Activated T-helper 9 cell treated with anti-CD3 and anti-CD28 coated beads, Interleukin-2, amount 50 U/mL, for 16 hours (primary cell): ENCODE results near the gene BCL11B.

Source experiments
- DNase-seq: peaks from one replicate; pipeline ENCODE4 v3.0.0-alpha.2; 2020; ENCODE audit warnings: low read depth

The BCL11B gene

GRCh38 chr14:99134516-99135046 lies 137.4 kb downstream of the BCL11B start:
- DNase-seq: no peak

DNA sequence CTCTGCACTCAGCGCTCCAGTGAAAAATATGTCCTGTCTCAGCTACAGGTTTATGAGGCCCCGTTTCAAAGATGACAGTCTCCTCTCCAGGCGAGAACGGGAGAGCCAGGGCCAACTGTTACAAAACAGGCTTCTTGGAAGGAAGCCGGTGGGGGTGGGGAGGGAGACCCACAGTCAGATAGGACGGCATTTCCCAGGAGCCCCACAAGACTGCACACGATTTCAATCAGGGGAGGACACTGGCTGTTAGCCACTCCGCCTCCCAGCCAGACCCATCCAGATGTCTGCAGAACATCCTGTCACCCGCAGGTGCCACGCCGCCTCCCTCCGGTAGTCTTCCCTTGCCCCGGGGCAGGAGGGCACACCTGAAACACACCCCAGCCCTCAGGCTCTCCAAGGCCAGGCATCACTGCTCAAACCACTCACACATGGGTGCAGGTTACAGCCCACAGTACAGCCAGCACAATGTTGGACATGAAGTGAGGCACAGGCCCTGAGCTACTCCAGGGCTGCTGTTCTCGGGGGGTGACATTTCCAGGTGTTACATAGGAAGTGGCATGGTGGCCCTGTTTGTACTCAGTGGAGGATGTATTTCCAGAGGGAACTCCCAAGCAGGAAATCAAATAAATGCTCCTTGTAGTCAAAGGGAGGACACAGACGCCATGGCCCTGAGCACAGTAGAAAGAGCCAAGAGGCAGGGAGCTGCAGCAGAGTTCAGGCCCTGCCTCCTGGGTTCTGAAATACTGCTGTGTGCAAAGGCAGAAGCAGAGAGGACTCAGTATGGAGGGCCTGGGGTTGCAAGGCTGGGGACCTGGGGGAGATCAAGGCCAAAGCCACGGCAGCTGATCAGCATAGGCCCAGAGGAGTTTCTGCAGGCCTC lies 138.1 kb downstream of the BCL11B start:
- no peak for DNase-seq

DNA sequence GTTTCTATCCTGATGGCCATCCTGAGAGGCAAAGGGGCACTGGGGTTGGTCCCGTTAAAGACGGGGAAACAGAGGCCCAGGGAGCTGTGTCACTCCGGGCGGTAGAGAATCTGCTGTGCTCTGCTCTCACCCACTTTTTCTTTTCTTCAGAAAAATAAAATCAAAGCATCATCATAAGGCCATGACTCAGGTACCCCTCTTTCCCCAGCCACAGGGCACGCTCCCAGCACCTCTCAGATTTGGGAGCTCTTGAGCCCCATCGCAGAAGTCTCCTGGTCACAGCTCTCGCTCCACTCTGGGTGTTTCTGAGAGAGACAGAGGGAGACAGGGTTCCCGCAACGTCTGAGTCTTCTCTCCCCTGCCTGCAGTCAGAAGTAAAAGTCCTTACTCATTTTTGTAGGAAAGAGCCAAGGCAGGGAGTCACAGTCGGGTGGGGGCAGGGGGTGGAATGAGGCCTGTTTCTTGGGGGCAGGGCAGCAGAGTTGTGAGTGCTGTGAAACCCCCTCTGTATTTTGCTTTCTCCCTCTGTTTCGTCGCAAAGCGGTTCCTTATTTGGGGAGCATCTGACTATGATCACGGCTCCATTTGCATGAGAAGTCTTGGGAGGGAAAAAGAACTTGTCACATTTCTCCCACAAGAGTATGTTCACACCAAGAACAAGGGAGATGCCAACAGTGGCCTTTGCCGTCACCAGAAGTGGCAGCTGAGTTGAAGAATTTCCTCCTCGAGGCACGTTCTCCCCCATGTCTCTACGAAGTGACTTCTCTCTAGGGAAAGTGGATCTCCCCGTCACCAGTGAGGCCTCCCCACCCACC lies 139.0 kb downstream of the BCL11B start:
- DNase-seq: no peak

GRCh38 chr14:99131632-99132271 lies 140.2 kb downstream of the BCL11B start:
- no peak for DNase-seq

- no peak for DNase-seq
Measured at GRCh38 chr14:99129998-99130397, 142.0 kb downstream of the BCL11B start.

GRCh38 chr14:99129211-99129696 lies 142.7 kb downstream of the BCL11B start:
- DNase-seq: no peak

DNA sequence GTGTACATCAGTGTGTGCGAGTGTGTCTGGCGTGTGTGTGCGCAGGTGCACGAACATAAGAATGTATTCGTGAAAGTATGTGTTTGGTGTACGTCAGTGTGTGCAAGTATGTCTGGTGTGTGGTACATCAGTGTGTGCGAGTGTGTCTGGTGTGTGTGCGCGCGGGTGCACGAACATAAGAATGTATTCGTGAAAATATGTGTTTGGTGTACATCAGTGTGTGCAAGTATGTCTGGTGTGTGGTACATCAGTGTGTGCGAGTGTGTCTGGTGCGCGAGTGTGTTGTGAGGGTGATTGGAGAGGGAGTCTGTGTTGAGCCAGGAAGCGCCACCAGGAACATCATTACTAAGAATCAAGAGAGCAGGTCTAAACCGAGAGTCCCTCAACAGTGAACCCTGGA lies 143.8 kb downstream of the BCL11B start:
- no peak for DNase-seq

DNA sequence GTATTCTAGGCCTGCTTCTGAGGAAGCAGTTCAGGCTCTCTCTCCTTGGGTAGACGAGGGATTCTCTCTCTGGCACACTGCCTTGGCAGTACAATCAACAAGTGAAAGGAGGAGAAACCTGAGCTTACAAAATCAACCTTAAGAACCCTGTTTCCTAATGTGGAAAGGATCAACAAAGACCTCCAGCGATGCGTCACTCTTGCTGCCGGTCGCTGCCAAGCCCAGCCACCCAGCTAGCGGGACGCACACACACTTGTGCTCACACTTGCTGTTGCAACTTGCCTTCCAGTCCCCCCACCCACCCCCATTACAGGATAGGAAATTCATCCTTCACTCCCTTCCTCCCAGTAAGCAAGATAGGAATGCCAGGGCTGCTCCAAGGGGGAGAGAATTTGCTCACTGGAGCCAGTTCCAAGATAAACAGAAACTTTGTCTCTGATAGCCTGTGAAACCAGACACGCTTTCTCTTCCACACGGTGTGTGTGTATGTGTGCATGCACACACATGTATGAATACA lies 144.3 kb downstream of the BCL11B start:
- no peak for DNase-seq

DNA sequence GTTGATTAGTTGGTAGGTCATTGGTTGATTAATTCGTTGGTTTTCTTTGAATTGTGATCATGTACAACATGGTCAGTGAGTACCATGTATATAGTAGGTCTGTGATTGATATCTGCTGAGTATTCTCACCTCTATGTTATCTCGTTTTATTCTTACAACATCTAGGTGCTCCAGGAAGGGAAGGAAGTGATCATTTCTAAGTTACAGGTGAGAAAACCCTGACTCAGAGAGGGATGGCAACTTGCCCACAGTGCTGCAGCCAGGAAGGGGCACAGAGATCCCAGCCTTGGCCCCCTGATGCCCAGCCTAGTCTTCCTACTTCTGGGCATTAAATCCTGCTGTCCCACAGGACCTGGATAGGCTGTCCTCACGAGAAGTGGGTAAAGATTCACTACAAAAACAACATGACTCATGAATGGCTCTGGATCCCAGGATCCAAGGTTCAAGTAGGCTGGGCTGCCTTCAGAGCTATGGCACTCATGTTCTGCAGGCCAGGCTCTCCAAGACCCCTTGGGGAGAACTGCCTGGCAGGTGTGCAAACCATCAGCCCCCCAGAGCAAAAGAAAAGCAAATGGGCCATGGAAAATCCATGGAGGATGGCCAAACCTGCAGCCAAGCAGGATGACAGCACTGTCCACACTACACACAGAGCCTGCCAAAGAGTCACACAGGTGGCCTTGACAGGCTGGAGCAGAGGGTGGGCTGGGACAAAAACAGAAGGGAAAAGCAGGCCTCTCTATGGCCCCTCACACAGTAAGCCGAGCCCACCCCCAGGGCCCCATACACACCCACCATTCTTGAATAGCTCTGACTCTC lies 146.2 kb downstream of the BCL11B start:
- DNase-seq: no peak

GRCh38 chr14:99125113-99125512 lies 146.9 kb downstream of the BCL11B start:
- DNase-seq: no peak

- no peak for DNase-seq
Measured at GRCh38 chr14:99124482-99125105, 147.4 kb downstream of the BCL11B start.

- DNase-seq: no peak
Measured at GRCh38 chr14:99123208-99123870, 148.7 kb downstream of the BCL11B start.

GRCh38 chr14:99122521-99123125 lies 149.4 kb downstream of the BCL11B start:
- DNase-seq: no peak

DNA sequence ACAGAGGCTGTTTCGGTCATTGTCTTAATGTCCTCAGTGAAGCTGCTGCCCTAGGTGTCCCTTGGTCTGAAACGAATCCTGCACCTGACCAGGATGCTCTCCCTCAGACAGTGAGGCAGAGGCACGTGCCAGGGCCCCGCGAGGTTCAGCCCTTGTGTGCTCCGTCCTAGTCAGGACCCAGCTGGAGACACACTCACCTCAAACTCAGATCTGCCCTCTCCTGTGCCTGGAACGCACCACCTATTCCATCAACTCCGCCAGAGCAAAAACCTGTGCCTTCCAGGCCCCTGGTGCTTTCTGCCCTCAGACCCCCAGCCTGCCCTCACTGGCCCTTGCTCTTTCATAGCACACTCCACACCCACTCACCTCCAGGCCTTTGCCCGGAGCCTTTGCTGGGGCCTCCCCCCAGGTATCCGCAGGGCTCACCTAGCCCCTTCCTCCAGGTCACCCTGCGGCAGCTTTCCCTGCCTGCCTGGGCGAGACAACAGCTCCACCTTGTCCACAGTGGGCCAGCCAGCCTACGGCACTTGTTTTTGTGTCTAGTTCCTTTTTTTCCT lies 150.6 kb downstream of the BCL11B start:
- no peak for DNase-seq

GRCh38 chr14:99120526-99121318 lies 151.3 kb downstream of the BCL11B start:
- no peak for DNase-seq

- DNase-seq: no peak
Measured at GRCh38 chr14:99119554-99120525, 152.2 kb downstream of the BCL11B start.
